Smooth muscle cell of the brain vasculature (primary cell): ENCODE data around the gene ST6GALNAC3.

Source experiments
- DNase-seq: peaks from one replicate; pipeline ENCODE4 v3.0.0-alpha.2; 2012; ENCODE audit warnings: low read depth, low spot score

ST6GALNAC3 gene

GRCh38 chr1:76287917-76288316 is 213.4 kb downstream of the ST6GALNAC3 start:
- DNase-seq: no peak

GRCh38 chr1:76288758-76289483 is 214.4 kb downstream of the ST6GALNAC3 start:
- DNase-seq: no peak

- no peak for DNase-seq
These were observed 215.1 kb downstream of the ST6GALNAC3 start for GRCh38 chr1:76289692-76290091.

GRCh38 chr1:76290271-76290670 is 215.7 kb downstream of the ST6GALNAC3 start:
- no peak for DNase-seq

GRCh38 chr1:76291191-76291590 is 216.6 kb downstream of the ST6GALNAC3 start:
- no peak for DNase-seq

GRCh38 chr1:76291737-76292136 is 217.2 kb downstream of the ST6GALNAC3 start:
- no peak for DNase-seq

GRCh38 chr1:76292418-76293184 is 218.1 kb downstream of the ST6GALNAC3 start:
- no peak for DNase-seq

GRCh38 chr1:76293831-76294230 is 219.3 kb downstream of the ST6GALNAC3 start:
- no peak for DNase-seq

GRCh38 chr1:76294482-76295194 is 220.1 kb downstream of the ST6GALNAC3 start:
- DNase-seq: no peak

GRCh38 chr1:76298399-76298798 is 223.9 kb downstream of the ST6GALNAC3 start:
- DNase-seq: no peak

GRCh38 chr1:76299036-76299435 is 224.5 kb downstream of the ST6GALNAC3 start:
- DNase-seq: no peak

- no peak for DNase-seq
These were observed 226.0 kb downstream of the ST6GALNAC3 start for GRCh38 chr1:76300556-76300955.

GRCh38 chr1:76302711-76303339 is 228.3 kb downstream of the ST6GALNAC3 start:
- DNase-seq: no peak

GRCh38 chr1:76303340-76303717 is 228.8 kb downstream of the ST6GALNAC3 start:
- DNase-seq: no peak

GRCh38 chr1:76313304-76313703 is 238.8 kb downstream of the ST6GALNAC3 start:
- no peak for DNase-seq

GRCh38 chr1:76314730-76315129 is 240.2 kb downstream of the ST6GALNAC3 start:
- DNase-seq: no peak

GRCh38 chr1:76317299-76317900 is 242.9 kb downstream of the ST6GALNAC3 start:
- no peak for DNase-seq

- peak; percentile 57 for DNase-seq
These were observed 256.6 kb downstream of the ST6GALNAC3 start for GRCh38 chr1:76330991-76331603.

- no peak for DNase-seq
These were observed 261.3 kb downstream of the ST6GALNAC3 start for GRCh38 chr1:76335882-76336281.

GRCh38 chr1:76336931-76337371 is 262.4 kb downstream of the ST6GALNAC3 start:
- peak; percentile 95 for DNase-seq
